Measurements from ENCODE around the gene MC5R.

MC5R gene

DNA sequence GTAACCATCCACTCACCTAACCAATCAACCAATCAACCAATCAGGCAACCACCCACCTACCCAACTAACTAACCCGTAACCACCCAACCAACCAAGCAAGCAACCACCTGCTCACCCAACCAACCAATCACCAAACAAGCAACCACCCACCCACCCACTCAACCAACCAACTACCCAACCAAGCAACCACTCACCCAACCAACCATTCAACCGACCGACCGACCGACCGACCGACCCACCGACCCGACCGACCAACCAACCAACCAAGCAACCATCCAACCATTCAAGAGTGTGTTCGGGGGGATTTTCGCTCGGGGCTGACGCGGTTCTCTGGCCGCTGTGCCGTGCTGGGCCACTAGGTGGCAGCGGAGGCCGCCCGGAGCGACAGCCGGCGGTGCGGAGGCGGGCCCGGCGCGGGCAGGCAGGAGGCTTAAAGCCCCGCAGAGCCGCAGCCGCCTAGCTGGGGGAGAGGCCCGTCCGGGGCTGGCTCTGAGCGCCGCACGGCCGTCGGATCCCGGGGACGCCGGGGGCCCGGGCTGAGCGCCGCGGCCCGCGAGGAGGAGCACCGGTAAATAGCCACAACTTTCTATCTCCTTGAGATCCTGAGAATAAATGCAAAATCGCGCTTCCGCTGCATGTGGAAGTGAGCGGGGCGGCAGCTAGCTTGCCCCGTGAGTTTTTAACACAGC is at the start of gene MC5R:
Gene MC5R, plus strand, starts transcription at position 443 of the 689 bp plus-strand sequence. CDS start 1,617 bp downstream, outside the sequence.
- no peak for DNase-seq

DNA sequence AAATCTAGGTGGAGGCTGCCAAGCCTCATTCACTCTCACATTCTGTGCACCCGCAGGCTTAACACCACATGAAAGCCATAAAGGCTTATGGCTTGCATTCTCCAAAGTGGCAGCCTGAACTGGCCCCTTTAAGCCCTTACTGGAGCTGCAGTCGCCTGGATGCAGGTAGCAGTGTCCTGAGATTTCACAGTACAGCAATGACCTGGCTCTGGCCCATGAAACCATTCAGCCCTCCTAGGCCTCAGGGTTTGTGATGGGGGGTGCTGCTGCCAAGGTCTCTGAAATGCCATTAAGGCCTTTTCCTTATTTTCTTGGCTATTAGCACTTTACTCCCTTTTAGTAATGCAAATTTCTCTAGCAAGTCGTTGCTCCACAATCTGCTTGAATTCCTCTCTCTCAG is 48.9 kb upstream of the MC5R start:
- DNase-seq: no peak

DNA sequence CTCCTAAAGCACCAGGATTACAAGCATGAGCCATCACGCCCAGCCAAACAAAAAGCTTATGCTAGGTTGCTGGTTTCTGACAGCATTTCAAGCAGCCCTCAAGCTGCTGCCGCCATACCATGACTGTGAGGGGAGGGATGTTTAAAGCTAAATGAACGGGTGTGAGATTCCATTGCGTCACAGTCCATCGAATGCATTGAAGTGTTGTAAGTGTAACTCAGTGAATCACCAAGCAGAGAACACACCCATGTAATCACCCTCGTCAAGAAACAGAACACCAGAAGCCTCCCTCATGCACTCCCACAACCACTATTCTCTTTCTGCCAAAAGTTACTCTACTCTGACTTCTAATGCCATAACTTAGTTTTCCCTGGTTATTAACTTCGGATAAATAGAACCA is 32.8 kb upstream of the MC5R start:
- no peak for DNase-seq

DNA sequence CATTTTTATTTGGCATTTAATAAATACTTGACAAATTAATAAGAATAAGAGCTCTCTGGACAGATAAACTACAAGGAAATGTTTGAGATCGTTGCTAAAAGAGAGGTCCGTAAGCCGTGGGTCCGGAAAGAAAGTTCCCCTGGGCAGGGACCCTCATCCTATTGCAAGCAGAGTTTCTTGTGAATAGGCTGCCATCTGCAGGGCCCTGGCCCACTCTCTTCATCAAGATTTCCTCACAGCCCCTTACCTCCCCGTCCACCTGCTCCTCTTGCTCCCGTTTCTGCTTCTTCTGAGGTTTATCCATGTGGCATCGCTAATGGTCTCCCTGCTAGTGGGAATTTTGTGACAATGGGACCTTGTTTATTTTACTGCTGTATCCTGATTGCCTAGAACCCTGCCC is 30.1 kb upstream of the MC5R start:
- DNase-seq: no peak

DNA sequence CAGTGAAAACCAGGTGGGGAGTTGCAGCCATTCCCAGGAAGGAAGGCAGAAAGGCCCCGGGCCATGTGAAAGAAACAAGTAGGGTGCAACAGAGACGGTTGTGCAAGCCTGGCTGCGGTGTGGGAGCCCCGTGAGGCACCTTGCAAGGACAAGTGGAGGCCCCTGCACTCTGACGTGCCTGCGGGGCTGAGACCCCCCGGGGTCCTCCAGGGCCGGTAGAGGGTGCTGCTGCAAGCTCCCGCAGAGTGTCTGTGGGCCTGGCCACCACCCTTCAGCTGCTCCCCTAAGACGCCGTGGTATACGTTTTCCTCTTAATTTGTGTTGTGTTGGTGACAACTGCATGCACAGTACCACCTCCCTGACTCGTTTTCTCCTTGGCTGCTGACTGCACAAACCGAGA is 27.4 kb upstream of the MC5R start:
- DNase-seq: no peak

DNA sequence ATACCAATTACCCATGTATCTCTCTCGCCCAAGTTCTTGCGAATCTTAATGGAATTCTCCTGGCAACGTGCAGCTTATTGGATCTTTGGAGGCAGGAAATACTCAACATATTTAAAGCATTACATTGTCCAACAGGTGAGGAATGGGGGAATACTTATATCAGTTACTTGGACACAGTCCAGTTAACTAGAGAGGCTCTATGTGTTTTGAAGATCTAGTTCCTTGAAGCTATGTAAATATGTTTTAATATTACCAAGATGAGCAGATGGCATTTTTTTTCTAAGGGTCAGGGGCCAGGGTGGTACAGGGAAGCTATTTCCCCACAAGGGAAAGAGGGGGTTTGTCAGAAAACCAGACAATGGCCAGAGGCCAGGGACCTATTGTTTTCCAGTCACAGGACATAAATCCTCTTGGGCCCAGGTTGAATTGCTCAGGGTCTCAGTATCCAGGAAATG is 26.8 kb upstream of the MC5R start:
- no peak for DNase-seq

DNA sequence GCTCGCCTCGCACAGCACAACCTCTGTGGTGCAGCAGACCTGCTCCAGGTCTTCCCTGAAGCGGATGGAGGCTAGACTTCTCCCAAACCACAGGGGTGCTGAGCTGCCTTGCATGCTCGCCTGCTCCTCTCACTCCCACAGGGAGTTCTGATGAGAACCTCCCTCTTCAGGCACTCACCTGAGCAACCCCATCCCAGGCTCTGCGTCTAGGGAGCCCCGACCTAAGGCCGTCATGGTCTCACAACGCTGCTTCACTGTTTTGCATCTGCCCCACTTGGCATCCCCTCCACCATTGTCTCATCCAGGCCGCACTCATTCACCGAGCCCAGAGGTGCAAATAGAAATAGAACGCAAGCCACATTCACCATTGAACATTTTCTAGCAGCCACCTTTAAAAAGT is 24.6 kb upstream of the MC5R start:
- no peak for DNase-seq

DNA sequence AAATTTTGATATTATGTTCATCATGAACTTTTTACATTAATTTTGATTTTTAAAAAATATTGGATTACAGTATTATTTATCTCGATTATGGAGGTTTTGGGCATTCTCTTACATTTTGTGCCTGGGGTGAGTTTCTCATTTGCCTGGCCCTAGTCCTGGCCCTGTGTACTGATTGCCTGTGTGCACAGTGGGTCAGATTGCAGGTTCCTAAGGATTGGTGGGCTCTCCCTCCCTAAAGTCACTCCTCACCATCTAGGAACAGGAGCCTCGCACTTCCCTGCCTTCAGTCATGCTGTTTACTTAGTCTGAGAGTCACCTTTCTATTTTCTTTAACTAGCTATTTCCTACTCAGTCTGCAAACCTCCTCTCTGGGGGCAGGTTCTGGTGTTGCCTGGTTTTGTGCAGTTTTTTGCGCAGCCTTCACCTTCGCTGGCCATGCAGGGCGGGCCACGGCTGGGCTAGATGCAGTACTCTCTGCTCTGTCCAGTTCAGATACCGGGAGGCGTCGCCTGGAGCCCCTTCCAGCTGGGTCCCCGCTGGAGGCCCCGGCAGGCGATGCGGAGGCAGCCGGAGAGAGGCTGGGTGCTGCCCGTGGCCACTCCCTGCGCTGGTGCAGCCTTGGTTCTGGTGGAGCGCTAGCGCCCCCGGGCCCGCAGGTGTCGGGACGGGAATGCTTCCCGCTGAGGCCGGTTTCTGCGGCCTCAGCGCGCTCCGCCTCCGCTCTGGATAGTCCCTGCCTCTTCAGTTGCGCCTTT is 23.3 kb upstream of the MC5R start:
- DNase-seq: no peak

DNA sequence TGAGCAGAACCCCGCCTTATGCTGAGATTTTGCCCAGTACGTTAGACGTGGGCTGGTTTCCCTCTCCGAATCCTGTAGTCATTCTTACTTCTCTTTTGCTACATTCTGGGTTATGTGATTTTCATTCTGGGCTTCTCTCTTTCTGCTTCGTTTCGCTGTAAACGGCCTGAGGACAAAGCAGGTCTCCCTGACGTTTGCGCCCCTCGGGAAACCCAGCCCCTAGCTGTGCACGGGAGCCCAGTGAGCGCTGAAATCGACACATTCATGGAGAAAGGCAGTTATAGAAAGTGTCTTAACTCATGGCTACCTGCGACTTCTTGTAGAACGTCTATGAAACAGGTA is 22.7 kb upstream of the MC5R start:
- no peak for DNase-seq

DNA sequence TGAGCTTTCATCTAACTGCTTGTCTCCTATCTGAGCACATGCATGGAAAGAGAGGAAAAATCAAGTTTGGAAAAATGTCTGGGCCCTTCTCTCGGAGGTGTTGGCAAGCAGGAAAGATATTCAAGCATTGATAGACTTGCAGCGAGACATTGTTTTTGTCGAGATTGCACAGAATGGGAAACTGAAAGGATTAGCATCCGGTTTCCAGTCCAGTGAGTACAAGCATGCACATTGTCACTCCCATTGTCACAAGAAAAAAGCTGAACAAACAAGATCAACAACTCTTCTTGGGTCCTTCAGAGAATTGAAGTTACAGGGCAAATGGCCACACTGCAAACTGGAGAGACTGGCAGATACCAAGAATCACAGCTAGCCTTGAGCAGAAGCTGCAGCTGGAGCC is 19.6 kb upstream of the MC5R start:
- no peak for DNase-seq

DNA sequence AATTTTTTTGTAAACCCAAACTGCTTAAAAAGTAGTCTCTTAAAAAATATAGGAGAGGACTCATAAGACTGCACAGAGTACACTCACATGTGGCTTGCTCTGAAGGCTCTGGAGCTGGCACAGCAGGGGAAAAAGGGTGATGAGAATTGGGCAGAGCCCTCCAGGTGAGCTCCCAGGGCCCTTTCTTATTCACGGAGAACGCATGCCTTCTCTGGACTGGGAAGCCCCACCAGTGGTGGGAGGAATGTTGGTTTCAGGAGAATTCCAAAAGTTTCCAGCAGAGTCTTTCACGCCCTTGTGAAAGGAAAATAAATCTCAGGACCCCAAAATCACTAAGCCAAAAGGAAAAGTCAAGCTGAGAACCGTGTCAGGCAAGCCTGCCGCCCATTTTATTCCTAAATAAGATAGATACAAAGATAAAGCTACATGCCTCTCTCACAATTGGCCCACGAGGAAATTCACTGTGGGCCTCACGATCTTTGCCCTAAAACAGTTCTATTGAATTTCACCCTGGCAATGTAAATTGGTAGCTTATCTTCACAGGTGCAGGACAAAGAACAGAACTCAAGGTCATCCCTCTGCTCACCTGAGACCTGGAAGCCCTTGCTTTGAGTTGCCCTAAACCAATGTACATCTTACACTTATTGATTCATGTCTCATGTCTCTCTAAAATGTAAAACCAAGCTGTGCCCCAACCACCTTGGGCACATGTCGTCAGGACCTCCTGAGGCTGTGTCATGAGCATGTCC is 15.5 kb upstream of the MC5R start:
- no peak for DNase-seq

DNA sequence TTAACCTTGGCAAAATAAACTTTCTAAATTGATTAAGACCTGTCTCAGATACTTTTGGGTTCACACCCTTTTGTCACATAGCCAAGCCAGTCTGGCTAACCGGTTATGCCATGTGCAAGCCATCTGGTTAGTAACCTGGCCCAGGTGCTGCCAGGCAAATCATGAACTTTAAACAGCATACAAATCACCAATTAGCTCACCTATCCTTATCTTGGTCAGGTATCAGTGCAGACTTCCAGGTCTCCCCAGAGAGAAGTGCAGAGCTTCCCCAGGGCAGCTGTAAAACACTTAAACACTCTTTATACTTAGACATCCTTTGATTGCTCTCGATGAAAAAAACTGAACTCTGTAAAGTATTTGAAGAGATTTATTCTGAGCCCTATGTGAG is 14.9 kb upstream of the MC5R start:
- DNase-seq: no peak

DNA sequence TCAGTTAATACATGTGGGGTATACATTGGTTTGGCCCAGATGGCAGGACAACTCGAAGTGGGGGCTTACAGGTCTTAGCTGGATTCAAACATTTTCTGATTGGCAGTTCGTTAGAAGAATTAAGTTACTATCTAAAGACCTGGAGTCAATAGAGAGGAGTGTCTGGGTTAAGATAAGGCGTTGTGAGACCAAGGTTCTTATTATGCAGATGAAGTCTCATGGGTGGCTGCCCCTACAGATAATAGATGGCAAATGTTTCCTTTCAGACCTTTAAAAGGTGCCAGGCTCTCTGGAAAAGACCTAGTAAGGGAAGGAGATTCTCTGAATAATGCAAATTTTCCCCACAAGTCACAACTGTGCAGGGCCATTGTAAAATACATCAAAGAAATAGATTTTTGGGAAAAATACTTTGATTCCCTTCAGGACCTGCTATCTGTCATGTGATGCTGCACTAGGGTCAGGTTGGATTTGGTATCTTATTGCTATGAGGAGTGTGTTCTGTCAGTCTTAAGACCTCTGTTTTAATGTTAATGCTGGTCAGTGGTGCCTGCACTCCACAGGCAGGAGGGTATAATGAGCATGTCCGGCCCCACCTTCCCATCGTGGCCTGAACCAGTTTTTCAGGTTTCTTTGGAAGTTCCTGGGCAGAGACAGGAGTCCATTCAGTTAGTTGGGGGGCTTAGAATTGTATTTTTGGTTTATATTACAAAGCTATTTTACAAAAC is 14.3 kb upstream of the MC5R start:
- no peak for DNase-seq

DNA sequence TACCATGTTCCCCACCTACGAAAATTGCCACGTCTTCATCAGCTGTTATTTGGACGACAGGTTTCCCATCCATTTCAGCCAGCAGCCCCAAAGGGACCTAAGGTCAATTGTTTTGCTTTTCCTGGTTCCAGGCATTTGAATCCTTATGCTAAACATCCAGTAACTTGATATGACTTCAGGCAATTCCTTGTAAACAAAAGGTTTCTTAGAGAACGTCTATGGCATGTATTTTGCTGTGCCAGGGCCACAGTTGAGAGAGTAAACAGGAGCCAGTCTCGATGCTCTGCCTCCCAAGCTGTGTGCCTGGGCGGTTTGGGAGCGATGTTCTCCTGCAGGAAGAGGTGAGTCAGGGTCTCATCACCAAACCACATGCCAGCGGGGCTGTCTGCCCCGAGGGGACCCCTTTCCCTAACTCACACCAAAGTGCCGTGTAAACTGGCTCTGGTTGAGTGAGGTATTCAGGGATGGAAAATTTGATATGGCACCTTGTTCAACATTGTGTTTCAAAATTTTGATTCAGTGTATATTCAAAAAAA is 12.9 kb upstream of the MC5R start:
- DNase-seq: no peak

DNA sequence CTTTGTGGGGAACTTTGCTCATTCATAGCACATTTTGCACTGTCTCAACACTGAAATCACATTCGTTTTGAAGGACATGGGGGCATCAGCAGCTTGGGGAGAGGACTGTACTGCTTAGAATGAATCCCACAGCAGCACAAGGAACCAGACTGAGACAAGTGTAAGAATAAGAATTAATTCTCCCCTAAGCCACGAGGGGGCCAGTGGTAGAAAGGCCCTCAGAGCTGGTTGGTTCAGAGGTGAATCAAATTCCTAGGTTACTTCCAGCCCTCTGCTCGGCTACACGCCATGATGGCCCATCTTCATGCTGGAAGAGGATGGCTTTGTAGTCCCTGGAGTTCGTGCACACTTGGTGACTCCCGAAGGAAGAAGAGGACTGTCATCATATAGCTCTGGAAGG is 12.0 kb upstream of the MC5R start:
- DNase-seq: no peak

DNA sequence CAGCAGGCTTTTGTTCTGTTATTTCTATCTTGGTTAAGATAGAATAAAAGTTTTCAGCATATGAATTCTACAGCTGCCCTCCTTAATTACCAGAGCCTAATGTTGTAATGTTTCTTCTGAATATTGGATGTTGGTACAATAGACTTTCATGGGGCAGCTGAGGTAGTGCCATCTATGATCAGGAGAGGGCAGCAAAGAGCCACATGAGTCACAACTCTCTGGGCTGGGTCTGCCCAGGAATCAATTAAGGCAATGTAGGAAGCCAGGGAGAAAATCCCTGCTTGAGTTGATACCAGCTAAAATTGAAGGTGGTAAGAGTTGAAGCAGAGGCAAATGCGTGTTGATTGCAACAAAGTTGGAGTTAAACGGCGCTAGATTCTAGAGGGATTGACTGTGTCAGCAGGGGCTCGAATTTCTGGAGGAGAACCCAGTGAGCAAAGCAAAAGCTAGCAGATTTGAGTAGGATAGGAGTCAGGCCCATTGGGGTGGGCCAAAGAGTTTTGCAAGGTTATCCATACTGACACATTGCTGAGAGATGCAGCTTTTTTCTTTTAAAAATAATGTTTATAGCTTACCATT is 10.6 kb upstream of the MC5R start:
- no peak for DNase-seq

DNA sequence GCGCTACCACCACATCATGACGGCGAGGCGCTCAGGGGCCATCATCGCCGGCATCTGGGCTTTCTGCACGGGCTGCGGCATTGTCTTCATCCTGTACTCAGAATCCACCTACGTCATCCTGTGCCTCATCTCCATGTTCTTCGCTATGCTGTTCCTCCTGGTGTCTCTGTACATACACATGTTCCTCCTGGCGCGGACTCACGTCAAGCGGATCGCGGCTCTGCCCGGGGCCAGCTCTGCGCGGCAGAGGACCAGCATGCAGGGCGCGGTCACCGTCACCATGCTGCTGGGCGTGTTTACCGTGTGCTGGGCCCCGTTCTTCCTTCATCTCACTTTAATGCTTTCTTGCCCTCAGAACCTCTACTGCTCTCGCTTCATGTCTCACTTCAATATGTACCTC is 2.3 kb downstream of the MC5R start:
- DNase-seq: no peak

DNA sequence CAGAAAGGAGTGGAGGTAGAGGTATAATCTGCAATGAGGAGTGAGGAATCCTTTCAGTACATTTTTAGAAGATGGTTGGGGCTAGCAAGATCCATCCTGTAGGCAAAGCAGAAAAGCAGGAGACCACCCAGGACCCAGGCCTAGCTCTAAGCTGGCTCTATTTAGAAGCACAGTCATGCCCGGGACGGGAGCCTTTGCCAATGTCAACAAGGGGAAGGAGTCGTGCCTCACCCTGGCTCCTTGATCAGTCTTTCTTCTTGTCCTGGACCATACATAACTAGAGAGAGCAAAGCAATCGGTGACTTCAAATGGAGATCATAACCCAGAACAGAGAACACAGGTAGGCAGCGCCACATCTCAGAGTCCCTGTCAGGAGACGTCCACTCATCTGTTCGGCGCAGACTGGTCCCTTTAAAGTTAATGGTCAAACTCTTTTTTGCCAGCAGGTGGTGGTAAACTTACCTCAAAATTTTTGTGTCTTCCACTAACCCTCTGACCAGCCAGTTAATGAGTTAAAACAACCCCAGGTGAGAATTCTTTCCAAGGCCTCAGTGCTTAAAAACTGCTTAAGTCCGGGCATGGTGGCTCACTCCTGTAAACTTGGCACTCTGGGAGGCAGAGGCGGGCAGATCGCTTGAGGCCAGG is 8.0 kb downstream of the MC5R start:
- no peak for DNase-seq

DNA sequence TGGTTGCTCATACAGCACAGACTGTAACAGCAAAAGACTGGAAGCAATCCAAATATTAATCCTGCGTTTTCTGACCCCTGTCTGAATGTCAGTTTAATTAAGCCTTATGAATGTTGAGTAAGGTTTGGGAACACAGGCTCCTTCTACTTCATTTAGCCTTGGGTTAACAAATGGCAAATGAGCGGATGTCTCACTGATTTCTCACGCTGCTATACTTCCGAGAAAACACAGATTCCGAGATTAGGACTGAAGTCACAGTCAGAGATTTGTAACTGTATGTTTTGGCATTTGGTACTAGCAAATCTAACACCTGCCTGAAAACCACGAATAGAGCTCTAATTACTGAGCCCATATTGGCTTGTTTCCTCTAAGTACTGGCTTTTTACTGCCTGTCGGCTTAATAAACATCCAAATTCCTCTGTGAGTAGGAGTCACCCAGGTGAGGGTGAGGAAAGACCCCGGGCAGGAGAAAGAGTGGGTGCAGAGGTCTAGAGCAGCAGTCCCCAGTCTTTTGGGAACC is 10.6 kb downstream of the MC5R start:
- no peak for DNase-seq

DNA sequence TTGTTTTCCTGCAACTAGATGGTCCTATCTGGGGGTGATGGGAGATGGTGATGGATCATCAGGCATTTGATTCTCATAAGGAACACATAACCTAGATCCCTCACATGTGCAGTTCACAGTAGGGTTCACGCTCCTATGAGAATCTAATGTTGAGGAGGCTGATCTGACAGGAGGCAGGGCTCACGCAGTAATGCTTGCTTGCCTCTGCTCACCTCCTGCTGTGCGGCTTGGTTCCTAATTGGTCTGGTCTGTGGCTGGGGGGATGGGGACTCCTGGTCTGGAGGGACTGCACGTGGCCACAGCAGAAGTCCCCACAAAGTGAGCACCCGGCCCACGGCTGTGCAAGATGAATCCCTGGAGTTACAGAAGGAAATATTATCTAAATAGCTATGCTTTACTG is 11.3 kb downstream of the MC5R start:
- DNase-seq: no peak

DNA sequence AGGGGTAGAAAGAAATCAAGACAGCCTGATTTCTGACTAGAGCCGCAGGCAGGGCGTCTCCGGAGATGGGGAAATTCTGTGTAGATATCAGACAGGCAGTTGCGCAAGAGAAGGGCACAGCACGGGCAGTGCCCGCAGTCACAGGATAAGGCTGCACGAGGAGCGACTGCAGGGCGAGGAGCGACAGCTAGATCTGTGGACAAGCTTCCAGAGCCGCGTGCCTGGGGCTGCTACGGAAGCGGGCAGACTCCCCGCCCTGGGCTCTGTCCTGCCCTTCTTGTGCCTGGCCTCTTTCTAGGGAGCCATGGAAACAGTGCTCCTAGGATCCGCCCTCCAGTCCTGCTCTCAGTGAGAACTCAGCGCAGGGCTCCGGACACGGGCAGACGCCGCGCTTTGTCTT is 12.6 kb downstream of the MC5R start:
- no peak for DNase-seq

DNA sequence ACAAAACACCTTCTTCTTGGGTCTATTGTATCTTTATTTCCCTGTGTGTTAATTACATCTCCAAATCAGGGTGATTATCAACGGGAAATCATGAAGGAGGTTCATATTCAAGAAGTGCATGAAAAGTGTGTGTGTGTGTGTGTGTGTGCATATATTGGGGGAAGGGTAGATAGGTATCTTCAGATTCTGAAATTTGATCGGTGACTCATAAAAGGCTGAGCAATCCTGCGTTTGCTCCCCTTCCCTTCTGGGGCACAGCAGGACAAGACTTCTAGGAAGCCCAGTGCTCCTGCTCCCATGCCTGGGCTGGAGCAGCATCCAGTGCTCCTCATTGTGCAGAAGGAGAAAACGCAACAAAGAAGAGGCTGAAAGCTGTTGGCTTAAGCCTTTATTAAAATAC is 25.8 kb downstream of the MC5R start:
- no peak for DNase-seq

All from NCI-H187 treated with DMSO at 0.1 percent for 48 hours (cell line).